Keratinocyte (primary cell): ENCODE results near the gene CSNK1G1. TPM values are rescaled to one million over a fixed set of nuclear protein-coding genes. Genes with fewer than 3 reads are reported as not detected.

Experiments used
- DNase-seq: peaks from one replicate; pipeline ENCODE4 v3.0.0-alpha.2; 2011; ENCODE audit warnings: low read depth, missing footprints, low spot score
- FAIRE-seq: peaks from 2 replicates; lab custom pipeline; 2011; peaks lifted over from hg19 to GRCh38; lab: Jason Lieb, UNC
- H2AFZ ChIP-seq: 2 replicates; pipeline ENCODE4 v1.6.0; 2012; ENCODE audit warnings: low read length, control low read depth, inconsistent platforms; ENCODE audit not compliant: control insufficient read depth
- H3K27ac ChIP-seq: 2 replicates; pipeline ENCODE4 v1.5.1; 2011; ENCODE audit warnings: low read length; ENCODE audit not compliant: control insufficient read depth, insufficient read depth
- H3K27me3 ChIP-seq: 3 replicates; pipeline ENCODE4 v1.6.0; 2011; ENCODE audit warnings: low read length; ENCODE audit not compliant: control insufficient read depth, insufficient read depth; ENCODE audit errors: extremely low read depth
- H3K36me3 ChIP-seq, 2 experiments: 2 replicates in 1 of 2; 3 replicates in 1 of 2; pipeline ENCODE4 v1.5.1; 2011; ENCODE audit warnings: low read length in 2 of 2, mild to moderate bottlenecking in 1 of 2; ENCODE audit not compliant: control insufficient read depth in 2 of 2, insufficient read depth in 2 of 2; ENCODE audit errors: extremely low read depth in 1 of 2
- H3K4me1 ChIP-seq: 3 replicates; pipeline ENCODE4 v1.5.1; 2011; ENCODE audit warnings: low read length; ENCODE audit not compliant: control insufficient read depth, insufficient read depth; ENCODE audit errors: extremely low read depth
- H3K4me2 ChIP-seq: 3 replicates; pipeline ENCODE4 v1.6.0; 2011; ENCODE audit warnings: low read depth, low read length; ENCODE audit not compliant: control insufficient read depth, insufficient read depth; ENCODE audit errors: extremely low read depth
- H3K4me3 ChIP-seq, 3 experiments: fragments of 200-600 bp in 1 of 3; sonication (generic) in 1 of 3; 2 replicates in 2 of 3; 3 replicates in 1 of 3; pipeline ENCODE4 v1.5.1; 2011 to 2016; ENCODE audit warnings: low read length in 3 of 3, mild to moderate bottlenecking in 3 of 3, control low read depth in 2 of 3, inconsistent platforms in 1 of 3, low read depth in 1 of 3, mixed read lengths in 1 of 3, mixed run types in 1 of 3, moderate library complexity in 1 of 3; ENCODE audit not compliant: control insufficient read depth in 2 of 3, insufficient read depth in 2 of 3; ENCODE audit errors: extremely low read depth in 1 of 3
- H3K79me2 ChIP-seq: 2 replicates; pipeline ENCODE4 v1.6.0; 2012; ENCODE audit warnings: low read length; ENCODE audit not compliant: control insufficient read depth, insufficient read depth
- H3K9ac ChIP-seq: 3 replicates; pipeline ENCODE4 v1.6.0; 2011; ENCODE audit warnings: low read length; ENCODE audit not compliant: control insufficient read depth, insufficient read depth; ENCODE audit errors: extremely low read depth
- H3K9me1 ChIP-seq: 3 replicates; pipeline ENCODE4 v1.6.0; 2011; ENCODE audit warnings: low read length; ENCODE audit not compliant: control insufficient read depth, insufficient read depth; ENCODE audit errors: extremely low read depth
- H3K9me3 ChIP-seq: 2 replicates; pipeline ENCODE4 v1.5.1; 2012; ENCODE audit warnings: low read depth, low read length; ENCODE audit not compliant: control insufficient read depth
- H4K20me1 ChIP-seq: 3 replicates; pipeline ENCODE4 v1.6.0; 2011; ENCODE audit warnings: low read length; ENCODE audit not compliant: control insufficient read depth, insufficient read depth; ENCODE audit errors: extremely low read depth
- CTCF ChIP-seq, 3 experiments: IDR thresholded peaks in 1 of 3; conservative IDR thresholded peaks in 1 of 3; optimal IDR thresholded peaks in 1 of 3; 2 replicates in 2 of 3; 3 replicates in 1 of 3; pipeline versions ENCODE3 to v1.5.1; 2011; ENCODE audit warnings: low read length in 3 of 3, mild to moderate bottlenecking in 3 of 3, moderate library complexity in 2 of 3, control low read depth in 1 of 3, inconsistent platforms in 1 of 3; ENCODE audit not compliant: insufficient read depth in 2 of 3; ENCODE audit errors: extremely low read depth in 1 of 3
- EZH2 ChIP-seq: IDR thresholded peaks from one replicate; pipeline ENCODE4 v1.6.1; 2012; ENCODE audit warnings: inconsistent platforms, mild to moderate bottlenecking, low read length, moderate library complexity
- dilution Hi-C: fragments of 300-500 bp; cut with MboI; formaldehyde crosslinking; loops from one replicate; pipeline ENCODE4 v1.7.0; 2020; ENCODE audit warnings: low sequenced_read_pairs; ENCODE audit not compliant: extremely low pct_ligation_motif_present
- polyA plus RNA-seq, 5 experiments: library from polyadenylated mRNA; depleted of rRNA in 3 of 5; stranded (reverse) in 3 of 5; stranded (forward) in 1 of 5; unstranded in 1 of 5; fragments of >200 nt; gene quantifications; 1 replicate in 1 of 5; 2 replicates in 3 of 5; 3 replicates in 1 of 5; pipeline versions ENCODE4 v1.2.1 to v1.2.3, GENCODE V29; 2011 to 2012; ENCODE audit warnings: missing spikeins in 2 of 5, low read depth in 1 of 5, low replicate concordance in 1 of 5

Gene CSNK1G1
- polyA plus RNA-seq, 1 donor (not counting 4 experiments of a cell fraction or from before 2014, with no cell fraction given), result 28.9 TPM

- H3K36me3 ChIP-seq, result peaks cover 28 to 30% of the 10 kb centered on the region in 2 experiments
- TF ChIP-seq EZH2 (no peak), CTCF (optimal IDR thresholded peaks at IDR 0.05 in 1 of 3, IDR thresholded peaks at IDR 0.05 in 1 of 3, conservative IDR thresholded peaks at IDR 0.05 in 1 of 3; ENCODE audit: extremely low read depth in 1 of 3, insufficient read depth in 2 of 3, low read length in 3 of 3) (no peak)
These were observed 217.5 kb downstream of the CSNK1G1 start for GRCh38 chr15:64138331-64138941.

GRCh38 chr15:64137226-64137833 is 218.6 kb downstream of the CSNK1G1 start:
- TF ChIP-seq EZH2, result no peak
- TF ChIP-seq CTCF (optimal IDR thresholded peaks at IDR 0.05 in 1 of 3, IDR thresholded peaks at IDR 0.05 in 1 of 3, conservative IDR thresholded peaks at IDR 0.05 in 1 of 3; ENCODE audit: extremely low read depth in 1 of 3, insufficient read depth in 2 of 3, low read length in 3 of 3), result no peak
- Histone ChIP-seq H3K4me3 (no peak overlapping the region), H3K4me2 (no peak overlapping the region), H3K27ac (no peak overlapping the region), H3K27me3 (no peaks in the 10 kb centered on the region), H3K79me2 (no peaks in the 10 kb centered on the region), H3K36me3 (peaks cover 32 to 35% of the 10 kb centered on the region in 2 experiments), H4K20me1 (no peaks in the 10 kb centered on the region), H3K4me1 (no peaks in the 10 kb centered on the region), H3K9me3 (no peaks in the 10 kb centered on the region), H3K9ac (no peak overlapping the region), H2AFZ (no peak overlapping the region), H3K9me1 (no peaks in the 10 kb centered on the region)
- dilution Hi-C loops, result no loop called here
- no peak for FAIRE-seq
- no peak for DNase-seq

More at GRCh38 chr15:64138331-64138941, 217.5 kb downstream of the CSNK1G1 start:
- H3K9me3 ChIP-seq, result no peaks in the 10 kb centered on the region
- no peaks in the 10 kb centered on the region for H3K27me3 ChIP-seq
- H3K27ac ChIP-seq, result no peak overlapping the region
- no peak overlapping the region for H2AFZ ChIP-seq
- no peaks in the 10 kb centered on the region for H3K9me1 ChIP-seq
- no peak overlapping the region for H3K9ac ChIP-seq
- FAIRE-seq, result no peak
- no peak overlapping the region for H3K4me3 ChIP-seq
- H3K79me2 ChIP-seq, result no peaks in the 10 kb centered on the region
- H3K4me2 ChIP-seq, result no peak overlapping the region
- H4K20me1 ChIP-seq, result no peaks in the 10 kb centered on the region
- DNase-seq, result no peak
- H3K4me1 ChIP-seq, result no peaks in the 10 kb centered on the region
- dilution Hi-C loops, result no loop called here
